ENCODE measurements around the gene BIRC7. TPM values are rescaled to one million over a fixed set of nuclear protein-coding genes. Genes with fewer than 3 reads are reported as not detected.

BIRC7 gene
- total and polyA plus RNA-seq, 2 of the 4 experiments (the other 2 are of a cell fraction), result not detected

GRCh38 chr20:63232235-63233060 lies 3.3 kb upstream of the BIRC7 start (continued):
- TF ChIP-seq MAFK (IDR thresholded peaks at IDR 0.05; ENCODE audit: low read depth, low read length) (no peak), RFX5 (IDR thresholded peaks at IDR 0.05; ENCODE audit: low read depth, low read length) (no peak), RCOR1 (IDR thresholded peaks at IDR 0.05; ENCODE audit: insufficient replicate concordance, low read length) (no peak), RAD21 (IDR thresholded peaks at IDR 0.05; ENCODE audit: low read length) (peak; percentile 11; the same call in 1 of the 2 replicates)

GRCh38 chr20:63233061-63233344 lies 2.7 kb upstream of the BIRC7 start:
- Histone ChIP-seq H3K4me2 (ENCODE audit: low read depth, low read length) (no peak overlapping the region), H3K14ac (replicated peaks; ENCODE audit: low read depth, low read length) (no peak overlapping the region; the same call in 1 of the 2 replicates), H2AK9ac (replicated peaks; ENCODE audit: low read depth, low read length, poor library complexity) (no peak overlapping the region), H2BK15ac (ENCODE audit: low read depth, low read length) (peak overlapping the region; percentile 60; the same call in 2 of the 3 replicates), H3K18ac (ENCODE audit: low read depth, low read length) (no peak overlapping the region; the same call in 1 of the 2 replicates), H2BK20ac (ENCODE audit: low read depth, low read length) (peak overlapping the region; percentile 73), H3K27ac (ENCODE audit: insufficient read depth, low read length) (peak overlapping the region; percentile 87), H3K56ac (ENCODE audit: extremely low read depth, insufficient read depth, low read length) (peak overlapping the region; percentile 56; the same call in 1 of the 2 replicates), H2AK5ac (ENCODE audit: low read depth, low read length) (peak overlapping the region; percentile 20), H4K5ac (ENCODE audit: low read depth, low read length) (no peak overlapping the region), H3K9ac (ENCODE audit: low read depth, low read length) (no peak overlapping the region), H3K4me3 (ENCODE audit: insufficient read depth, low read depth, low read length) (no peak overlapping the region), H3K79me1 (ENCODE audit: low read depth in 1 of 2, low read length in 2 of 2) (no peaks in the 10 kb centered on the region), H3K9me1 (ENCODE audit: insufficient read depth, low read length) (peaks cover 10% of the 10 kb centered on the region; the same call in 1 of the 2 replicates), H3K27me3 (ENCODE audit: control insufficient read depth, insufficient read depth, low read length) (no peaks in the 10 kb centered on the region; the same call in 1 of the 2 replicates), H4K8ac (ENCODE audit: low read depth in 2 of 2, low read length in 2 of 2) (peak overlapping the region; percentile 8 to 67; a peak in 1 of 4 replicates), H2BK5ac (ENCODE audit: low read depth, low read length, poor library complexity, severe bottlenecking) (no peak overlapping the region), H2BK120ac (ENCODE audit: low read depth, low read length) (peak overlapping the region; percentile 89), H4K20me1 (ENCODE audit: insufficient read depth, low read length) (peaks cover 3% of the 10 kb centered on the region; the same call in 1 of the 2 replicates), H3K36me3 (ENCODE audit: control insufficient read depth, insufficient read depth, low read length) (no peaks in the 10 kb centered on the region), H3K4me1 (ENCODE audit: control insufficient read depth, insufficient read depth, low read length) (peaks cover 22% of the 10 kb centered on the region), H4K91ac (ENCODE audit: insufficient read depth, low read depth, low read length) (peak overlapping the region; percentile 84), H2AFZ (replicated peaks; ENCODE audit: low read length, poor library complexity) (no peak overlapping the region), H3K23ac (ENCODE audit: low read depth, low read length) (0 out of 2 replicates have a peak overlapping the region, but pooled peaks have one; percentile 48), H3K4ac (ENCODE audit: low read depth, low read length) (peak overlapping the region; percentile 57), H3K9me3 (ENCODE audit: control insufficient read depth, insufficient read depth, low read length) (no peaks in the 10 kb centered on the region)
- no peak for DNase-seq
- no peak for ATAC-seq (ENCODE audit: low read depth)
- no TSS peak for BruUV-seq (replicated peaks)
- no CpG with 5 or more reads among the region's 3 CpGs for WGBS, 2 experiments (ENCODE audit: extremely low coverage in 2 of 2, insufficient read length in 1 of 2)
- in situ Hi-C loops (cut with MboI; ENCODE audit: low sequenced_read_pairs), result loop anchor here (5.0 kb wide), 1 partner anchor 39 kb away; the partner anchor contains the start of gene ARFGAP1
- ChIA-PET CTCF (interaction anchor here (0.6 to 0.7 kb wide), 2 partner anchors 9 to 50 kb away, joined by 3 read pairs; no protein-coding TSS in a partner anchor), POLR2A (ENCODE audit: unreplicated experiment) (no interaction called here)
- intact Hi-C loops (cut with micrococcal nuclease), result loop anchor here (5.0 kb wide), 1 partner anchor 39 kb away; the partner anchor contains the start of gene ARFGAP1
- dilution Hi-C loops (cut with HindIII; ENCODE audit: low sequenced_read_pairs, unreplicated experiment), result no loop called here
- TF ChIP-seq NFE2L2 (IDR thresholded peaks at IDR 0.05; ENCODE audit: low read depth, low read length) (no peak), RFX5 (IDR thresholded peaks at IDR 0.05; ENCODE audit: low read depth, low read length) (no peak), BHLHE40 (IDR thresholded peaks at IDR 0.05; ENCODE audit: low read depth, low read length) (no peak), CEBPB (IDR thresholded peaks at IDR 0.05; ENCODE audit: low read depth, low read length) (no peak), FOS (IDR thresholded peaks at IDR 0.05; ENCODE audit: low read depth, low read length) (no peak), RCOR1 (IDR thresholded peaks at IDR 0.05; ENCODE audit: insufficient replicate concordance, low read length) (no peak), MXI1 (IDR thresholded peaks at IDR 0.05; ENCODE audit: borderline replicate concordance, low read depth, low read length) (no peak), MAZ (IDR thresholded peaks at IDR 0.05; ENCODE audit: borderline replicate concordance, low read depth, low read length) (no peak), SMC3 (IDR thresholded peaks at IDR 0.05; ENCODE audit: low read depth, low read length) (no peak), MAFK (IDR thresholded peaks at IDR 0.05; ENCODE audit: low read depth, low read length) (no peak), CTCF (conservative IDR thresholded peaks at IDR 0.05; ENCODE audit: low read depth, low read length) (no peak)

Data from IMR-90 (cell line).